Measurements from ENCODE around the gene SPTLC2.
"Not testable (repeated sequence)": the region's sequence is repeated elsewhere in the genome, so short reads cannot be mapped to it uniquely, and the experiment has no call there.

The SPTLC2 gene

DNA sequence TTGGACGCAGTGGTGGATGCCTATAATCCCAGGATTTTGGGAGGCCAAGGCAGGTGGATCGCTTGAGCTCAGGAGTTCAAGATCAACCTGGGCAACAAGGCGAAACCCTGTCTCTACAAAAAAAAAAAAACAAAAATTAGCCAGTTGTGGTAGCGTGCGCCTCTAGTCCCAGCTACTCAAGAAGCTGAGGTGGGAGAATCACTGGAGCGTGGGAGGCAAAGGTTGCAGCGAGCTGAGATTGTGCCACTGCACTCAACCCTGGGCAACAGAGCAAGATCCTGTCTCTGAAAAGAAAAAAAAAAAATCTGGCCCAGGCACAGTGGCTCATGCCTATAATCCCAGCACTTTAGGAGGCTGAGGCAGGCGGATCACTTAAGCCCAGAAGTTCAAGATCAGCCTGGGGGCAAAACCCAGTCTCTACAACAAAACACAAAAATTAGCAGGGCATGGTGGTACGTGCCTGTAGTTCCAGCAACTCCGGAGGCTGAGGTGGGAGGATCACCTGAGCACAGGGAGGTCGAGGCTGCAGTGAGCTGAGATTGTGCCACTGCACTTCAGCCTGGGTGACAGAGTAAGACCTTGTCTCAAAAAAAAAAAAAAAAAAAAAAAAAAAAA is 27.9 kb downstream of the SPTLC2 start:
- not testable (repeated sequence) for DNase-seq (ENCODE audit: low read depth in 2 of 2)

DNA sequence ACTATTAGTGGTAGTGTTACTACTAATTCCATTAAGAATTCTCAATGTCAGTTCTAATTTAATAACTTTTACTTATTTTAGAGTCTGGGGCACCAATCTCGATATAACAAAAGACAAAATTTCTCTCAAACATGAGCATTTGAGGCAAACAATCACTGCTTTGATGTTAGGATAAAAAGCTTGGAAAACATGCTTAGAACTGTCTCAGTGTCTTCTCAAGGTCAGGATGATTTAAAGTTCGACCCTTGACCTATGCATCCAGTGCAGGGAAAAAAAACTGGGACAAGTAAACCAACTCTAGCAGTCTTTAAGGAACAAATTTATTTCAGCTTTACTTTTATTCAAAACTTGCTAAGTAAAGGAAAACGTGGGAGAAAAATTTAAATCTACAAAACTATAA is 31.1 kb downstream of the SPTLC2 start:
- no peak for DNase-seq (ENCODE audit: low read depth in 2 of 2)

DNA sequence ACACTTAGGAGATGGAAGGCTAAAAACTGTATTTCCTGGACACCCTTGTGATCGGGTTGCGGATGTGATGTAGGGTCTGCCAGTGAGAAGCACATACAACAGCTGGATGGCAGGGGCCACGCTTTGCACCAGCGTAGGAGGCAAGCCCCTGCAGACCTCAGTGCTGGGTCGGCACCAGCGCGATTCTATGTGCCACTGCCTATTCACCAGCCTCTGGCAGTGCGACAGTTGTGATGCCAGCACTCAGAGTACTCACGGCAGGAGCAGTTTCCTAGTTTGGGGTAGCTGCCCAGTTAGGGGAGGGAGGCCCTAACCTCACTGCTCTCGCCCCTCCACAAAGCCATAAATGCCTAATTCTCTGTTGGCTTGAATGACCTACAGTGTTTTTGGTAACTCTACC is 31.6 kb downstream of the SPTLC2 start:
- no peak for DNase-seq (ENCODE audit: low read depth in 2 of 2)

DNA sequence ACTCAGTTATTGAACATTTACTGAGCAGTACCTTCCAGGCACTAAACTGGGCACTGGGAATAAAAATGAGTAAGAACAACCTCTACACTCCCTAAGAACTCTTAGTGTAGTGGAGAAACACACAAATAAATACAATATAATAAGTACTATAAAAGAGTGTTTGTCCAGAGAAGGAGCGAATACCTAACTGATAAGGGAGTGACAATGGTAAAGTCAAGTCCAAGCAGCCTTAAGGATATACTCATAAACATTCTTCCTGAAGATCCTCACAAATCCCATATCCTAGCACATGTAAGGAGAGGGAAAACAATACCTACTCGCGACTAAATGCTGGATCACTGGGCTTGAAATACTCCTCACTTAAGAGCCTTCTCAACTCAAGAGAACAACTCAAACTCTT is 32.8 kb downstream of the SPTLC2 start:
- DNase-seq (ENCODE audit: low read depth in 2 of 2), result no peak

DNA sequence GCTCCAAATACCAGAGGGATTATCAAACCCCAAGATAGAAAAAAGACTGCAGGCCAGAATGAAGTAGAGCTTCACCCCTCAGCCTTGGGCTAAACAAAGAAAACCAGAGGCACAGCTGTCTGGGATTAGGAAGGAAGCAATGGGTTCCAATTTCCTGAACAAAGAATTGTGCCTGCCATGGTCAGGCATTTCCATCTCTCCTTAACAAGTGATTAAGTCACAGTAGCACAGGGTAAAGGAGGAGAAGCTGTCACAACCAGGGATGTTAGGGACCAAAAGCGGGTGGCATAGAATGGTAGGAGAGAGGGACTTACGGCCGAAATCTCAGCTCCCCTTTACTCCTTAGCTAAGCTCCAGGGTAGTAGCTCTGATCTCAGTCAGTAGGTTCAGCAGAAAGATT is 33.9 kb downstream of the SPTLC2 start:
- DNase-seq (ENCODE audit: low read depth in 2 of 2), result no peak

DNA sequence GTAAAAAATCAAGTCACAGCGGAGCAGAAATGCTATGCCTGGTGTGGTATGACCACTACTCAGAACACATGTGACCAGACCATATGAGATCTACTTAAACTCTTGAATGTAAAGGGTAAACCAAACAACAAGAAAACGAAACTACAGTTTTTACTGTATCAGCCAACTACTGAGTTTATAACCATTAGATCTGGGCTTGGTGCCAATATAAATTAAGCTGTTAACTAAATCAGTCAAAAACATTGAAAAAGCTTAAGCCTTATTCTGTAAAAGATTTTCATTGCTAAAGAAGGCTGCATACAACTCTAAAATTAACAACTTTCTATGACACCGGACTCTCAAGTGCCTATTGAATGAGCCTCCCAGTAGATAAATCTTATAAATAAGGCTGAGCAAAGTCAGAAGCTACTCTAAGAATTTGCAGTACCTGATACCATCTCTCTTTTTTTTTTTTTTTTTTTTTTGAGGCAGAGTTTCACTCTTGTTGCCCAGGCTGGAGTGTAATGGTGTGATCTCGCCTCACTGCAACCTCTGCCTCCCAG is 35.4 kb downstream of the SPTLC2 start:
- DNase-seq (ENCODE audit: low read depth in 2 of 2), result no peak

DNA sequence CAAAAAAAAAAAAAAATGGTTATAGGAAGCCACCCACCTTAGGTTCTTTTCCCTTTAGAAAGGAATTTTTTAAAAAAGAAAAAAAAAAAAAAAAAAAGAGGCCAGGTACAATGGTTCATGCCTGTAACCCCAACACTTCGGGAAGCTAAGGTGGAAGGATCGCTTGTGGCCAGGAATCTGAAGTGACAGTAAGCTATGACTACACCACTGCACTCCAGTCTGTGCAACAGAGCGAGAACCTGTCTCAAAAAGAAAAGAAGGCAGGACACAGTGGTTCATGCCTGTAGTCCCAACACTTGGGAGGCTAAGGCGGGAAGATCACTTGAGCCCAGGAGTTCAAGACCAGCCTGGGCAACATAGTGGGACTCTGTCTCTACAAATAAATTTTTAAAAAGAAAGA is 36.0 kb downstream of the SPTLC2 start:
- DNase-seq (ENCODE audit: low read depth in 2 of 2), result no peak

DNA sequence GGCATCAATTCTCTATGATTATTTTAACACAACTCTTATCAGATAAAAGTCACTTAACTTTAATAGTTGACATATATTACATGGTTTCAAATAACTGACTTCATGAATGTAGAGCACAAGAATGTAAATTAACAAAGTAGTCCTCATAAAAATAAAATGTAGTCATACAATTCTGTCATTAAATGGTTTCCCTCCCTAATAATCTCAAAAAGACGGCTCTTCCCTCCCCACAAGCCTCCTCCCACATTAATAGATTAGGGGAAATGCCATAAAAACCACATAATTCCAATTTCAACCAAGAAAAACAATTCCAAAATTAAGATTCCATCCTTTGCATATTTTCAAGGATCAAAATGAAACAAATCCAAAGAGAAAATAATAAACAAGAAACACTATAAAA is 36.7 kb downstream of the SPTLC2 start:
- no peak for DNase-seq (ENCODE audit: low read depth in 2 of 2)

DNA sequence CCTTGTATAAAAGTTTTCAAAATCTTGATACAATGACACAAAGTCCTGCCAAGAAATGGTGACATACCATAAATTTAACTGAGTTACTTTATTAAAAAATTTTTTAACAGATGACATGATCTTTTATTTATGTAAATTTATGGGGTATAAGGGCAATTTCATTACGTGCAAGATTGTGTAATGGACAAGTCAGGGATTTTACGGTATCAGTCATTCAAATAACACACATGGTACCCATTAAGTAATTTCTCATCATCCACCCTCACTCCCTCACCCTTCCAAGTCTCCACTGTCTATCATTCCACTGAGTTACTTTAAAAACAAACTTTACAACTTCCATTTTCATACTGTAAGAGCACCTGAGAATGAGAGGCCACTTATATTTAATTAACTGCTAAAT is 37.4 kb downstream of the SPTLC2 start:
- no peak for DNase-seq (ENCODE audit: low read depth in 2 of 2)

DNA sequence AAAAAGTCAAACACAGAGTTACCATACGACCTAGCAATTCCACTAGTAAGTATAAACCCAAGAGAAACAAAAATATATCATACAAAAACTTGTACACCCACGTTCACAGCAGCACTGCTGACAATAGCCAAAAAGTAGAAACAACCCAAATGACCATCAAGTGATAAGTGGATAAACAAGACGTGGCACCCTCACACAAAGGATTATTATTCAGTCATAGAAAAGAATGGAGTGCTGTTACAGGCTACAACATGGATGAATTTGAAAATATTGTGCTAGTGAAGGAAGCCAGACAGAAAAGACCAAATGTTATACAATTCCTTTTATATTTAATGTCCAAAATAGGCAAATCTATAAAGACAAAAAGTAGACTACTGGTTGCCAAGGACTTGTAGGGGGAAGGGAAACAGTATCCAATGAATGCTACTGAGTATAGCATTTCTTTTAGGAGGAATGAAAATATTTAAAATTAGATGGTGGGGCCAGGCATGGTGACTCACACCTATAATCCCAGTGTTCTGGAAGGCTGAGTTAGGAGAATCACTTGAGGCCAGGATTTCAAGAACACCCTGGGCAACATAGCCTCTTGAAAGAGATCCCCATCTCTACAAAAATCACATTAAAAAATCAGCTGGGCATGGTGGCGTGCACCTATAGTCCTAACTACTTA is 41.9 kb downstream of the SPTLC2 start:
- no peak for DNase-seq (ENCODE audit: low read depth in 2 of 2)

DNA sequence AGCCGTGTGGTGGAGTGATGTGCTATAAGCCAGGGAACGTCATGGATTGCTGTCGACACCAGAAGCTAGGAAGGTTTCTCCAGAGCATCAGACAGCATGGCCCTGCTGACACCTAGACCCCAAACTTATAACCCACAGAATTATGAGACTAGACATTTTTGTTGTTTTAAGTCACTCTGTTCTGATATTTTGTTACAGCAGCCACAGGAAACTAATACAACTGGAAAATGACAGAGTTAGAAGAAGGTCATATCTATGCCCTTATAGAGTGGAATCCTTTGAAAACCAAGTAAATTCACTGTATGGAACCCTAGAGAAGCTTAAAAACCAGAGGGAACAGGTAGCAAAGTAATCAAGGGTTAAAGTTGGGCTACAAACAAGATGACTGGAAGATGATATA is 42.5 kb downstream of the SPTLC2 start:
- no peak for DNase-seq (ENCODE audit: low read depth in 2 of 2)

DNA sequence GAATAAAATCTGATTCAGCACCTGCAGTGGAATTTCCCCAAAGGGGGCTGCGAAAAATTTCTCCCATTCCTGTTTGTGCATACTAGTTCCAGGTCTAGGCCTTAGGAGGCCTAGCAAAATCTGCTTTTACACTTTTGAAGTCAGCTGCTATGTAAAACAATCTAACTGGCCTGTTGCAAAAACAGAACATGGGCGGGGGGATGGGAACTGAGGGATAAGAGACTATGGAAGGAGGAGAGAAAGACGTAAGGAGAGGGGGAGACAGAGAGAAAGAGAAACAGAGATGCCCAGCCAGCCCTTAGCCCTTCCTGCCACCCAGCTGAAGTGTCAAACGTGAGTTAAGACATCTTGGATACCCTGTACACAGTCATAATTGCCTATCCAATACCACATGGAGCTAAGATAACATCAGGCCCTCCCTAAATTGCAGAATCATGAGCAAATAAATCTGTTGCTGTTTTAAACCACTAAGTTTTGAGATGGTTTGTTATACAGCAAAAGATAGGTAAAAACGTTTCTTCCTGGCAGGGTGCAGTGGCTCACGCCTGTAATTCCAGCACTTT is 45.6 kb downstream of the SPTLC2 start:
- no peak for DNase-seq (ENCODE audit: low read depth in 2 of 2)

DNA sequence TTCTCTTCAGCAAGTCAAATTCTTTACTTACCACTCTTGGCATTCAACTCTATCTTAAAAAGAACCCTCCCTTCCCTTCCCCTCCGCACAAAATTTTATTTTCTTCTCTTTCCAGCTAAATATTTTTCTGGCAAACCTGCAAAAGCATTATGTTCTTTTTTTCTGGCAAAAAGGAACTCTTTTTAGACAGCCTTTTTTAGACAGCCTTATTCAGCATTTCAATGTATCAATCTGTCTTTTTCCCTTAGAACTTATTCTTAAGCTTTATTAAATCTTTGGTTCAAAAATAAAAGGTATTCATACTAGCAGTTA is 50.5 kb downstream of the SPTLC2 start:
- no peak for DNase-seq (ENCODE audit: low read depth in 2 of 2)

DNA sequence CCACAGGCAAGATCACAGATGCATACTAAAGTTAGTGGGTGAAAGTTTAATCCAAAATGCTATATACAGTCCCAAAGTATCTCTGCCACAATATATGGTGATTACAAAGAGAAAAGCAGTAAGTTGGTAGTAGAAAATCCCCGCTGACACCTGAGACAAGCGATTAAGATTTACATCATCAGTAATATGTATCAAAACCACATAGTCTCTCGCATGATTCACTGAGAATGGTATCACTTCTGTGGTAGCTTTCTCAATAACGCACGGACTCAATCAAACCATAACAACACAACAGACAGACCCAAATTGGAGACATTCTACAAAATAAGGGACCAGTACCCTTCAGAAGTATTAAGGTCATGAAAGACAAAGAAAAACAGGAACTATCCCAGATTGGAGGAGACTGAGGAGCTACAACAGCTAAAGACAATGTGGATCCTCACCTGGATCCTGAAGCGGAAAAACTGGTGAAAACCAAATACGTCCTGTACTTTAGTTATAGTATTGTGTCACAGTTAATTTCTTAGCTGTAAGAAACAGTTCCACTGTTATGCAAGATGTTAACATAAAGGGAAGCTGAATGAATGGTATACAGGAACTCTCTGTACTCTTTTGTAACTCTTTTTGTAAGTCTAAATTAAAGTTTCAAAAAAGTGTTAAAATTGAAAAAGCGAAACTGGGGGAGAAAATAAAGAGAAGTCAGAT is 51.0 kb downstream of the SPTLC2 start:
- no peak for DNase-seq (ENCODE audit: low read depth in 2 of 2)

DNA sequence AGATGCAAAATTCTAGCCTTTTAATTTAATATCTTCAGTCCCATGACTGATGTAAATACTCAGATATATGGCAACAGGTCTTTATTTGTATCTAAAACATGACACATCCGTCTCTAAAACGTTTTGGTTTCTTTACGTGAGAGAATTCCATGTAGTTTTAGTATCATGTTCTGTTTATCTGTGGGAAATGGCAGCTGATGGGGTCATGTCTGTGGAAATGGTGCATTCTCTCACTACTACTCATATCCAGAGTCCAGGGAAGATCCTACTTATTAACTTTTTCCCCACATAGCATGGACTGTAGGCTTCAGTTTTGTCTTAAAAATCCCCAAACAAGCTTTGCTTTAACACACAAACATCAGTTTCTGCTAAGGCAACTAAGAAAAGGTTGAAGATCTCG is 53.8 kb downstream of the SPTLC2 start:
- DNase-seq (ENCODE audit: low read depth in 2 of 2), result no peak

DNA sequence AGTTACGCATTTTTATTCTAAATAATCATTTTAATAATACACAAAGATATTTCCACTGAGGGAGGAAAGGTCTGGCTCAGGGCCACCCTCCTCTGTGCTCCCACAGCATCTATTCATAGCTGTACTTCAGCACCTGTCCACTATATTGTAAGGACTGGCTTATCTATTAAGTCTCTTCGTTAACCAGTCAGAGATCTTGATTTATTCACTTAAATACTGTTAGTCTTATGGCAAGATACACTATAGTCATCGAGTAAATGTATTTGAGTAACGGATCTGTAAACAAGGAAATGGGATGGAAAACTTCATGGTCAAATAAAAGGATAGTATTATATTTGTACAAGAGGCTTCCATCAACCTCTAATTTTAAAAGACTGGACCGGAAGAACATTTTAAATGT is 54.6 kb downstream of the SPTLC2 start:
- DNase-seq (ENCODE audit: low read depth in 2 of 2), result no peak

DNA sequence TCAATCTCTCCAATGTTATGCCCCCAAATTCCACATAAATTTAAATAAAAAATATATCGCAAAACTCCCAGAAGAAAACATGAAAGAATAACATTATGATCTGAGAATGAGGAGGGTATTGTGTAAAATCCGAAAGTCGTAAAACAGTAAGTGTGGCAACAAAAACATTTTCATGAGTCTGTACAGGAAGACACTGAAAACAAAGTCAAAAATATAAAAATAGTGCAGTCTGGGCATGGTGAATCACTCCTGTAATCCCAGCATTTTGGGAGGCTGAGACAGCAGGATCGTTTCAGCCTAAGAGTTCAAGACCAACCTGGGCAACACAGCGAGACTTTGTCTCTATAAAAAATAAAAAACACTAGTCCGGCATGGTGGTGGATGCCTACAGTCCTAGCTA is 57.1 kb downstream of the SPTLC2 start:
- no peak for DNase-seq (ENCODE audit: low read depth in 2 of 2)

DNA sequence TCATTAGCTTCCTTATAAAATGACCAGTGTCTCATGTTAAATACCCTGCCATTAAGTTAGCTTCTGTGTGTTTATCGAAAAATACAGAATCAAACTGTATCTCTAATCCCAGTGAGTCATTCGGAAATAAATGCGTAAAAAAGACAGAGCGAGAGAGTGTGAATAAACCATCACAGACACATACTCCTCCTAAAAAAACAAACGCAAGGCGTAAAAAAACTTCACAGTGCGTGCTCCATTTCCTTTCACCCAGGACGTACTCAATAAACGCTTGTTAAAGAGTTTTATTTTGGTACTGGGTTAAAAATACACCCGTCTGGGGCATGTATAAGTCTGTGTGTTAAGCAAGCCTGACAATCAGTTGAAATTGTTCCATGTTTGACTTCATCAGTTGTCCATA is 59.0 kb downstream of the SPTLC2 start:
- no peak for DNase-seq (ENCODE audit: low read depth in 2 of 2)

DNA sequence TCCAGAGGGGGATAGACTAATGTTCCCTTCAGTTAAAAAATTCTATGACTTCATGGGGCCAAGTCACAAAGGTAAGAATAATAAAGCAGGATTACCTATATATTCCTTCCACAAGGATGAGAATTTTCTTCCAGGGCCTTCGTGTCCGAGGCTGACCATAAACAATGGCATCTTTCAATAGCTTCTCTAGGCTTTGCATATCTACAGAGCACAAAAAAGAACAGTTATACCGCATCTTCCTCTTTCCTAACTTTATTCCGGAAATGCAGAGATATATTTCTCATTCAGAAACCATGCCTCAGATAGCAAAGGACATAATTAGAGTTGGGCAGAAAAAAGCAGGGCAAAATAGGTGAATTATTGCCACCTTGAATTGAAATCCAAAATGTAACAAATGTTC is 59.5 kb downstream of the SPTLC2 start:
- no peak for DNase-seq (ENCODE audit: low read depth in 2 of 2)

DNA sequence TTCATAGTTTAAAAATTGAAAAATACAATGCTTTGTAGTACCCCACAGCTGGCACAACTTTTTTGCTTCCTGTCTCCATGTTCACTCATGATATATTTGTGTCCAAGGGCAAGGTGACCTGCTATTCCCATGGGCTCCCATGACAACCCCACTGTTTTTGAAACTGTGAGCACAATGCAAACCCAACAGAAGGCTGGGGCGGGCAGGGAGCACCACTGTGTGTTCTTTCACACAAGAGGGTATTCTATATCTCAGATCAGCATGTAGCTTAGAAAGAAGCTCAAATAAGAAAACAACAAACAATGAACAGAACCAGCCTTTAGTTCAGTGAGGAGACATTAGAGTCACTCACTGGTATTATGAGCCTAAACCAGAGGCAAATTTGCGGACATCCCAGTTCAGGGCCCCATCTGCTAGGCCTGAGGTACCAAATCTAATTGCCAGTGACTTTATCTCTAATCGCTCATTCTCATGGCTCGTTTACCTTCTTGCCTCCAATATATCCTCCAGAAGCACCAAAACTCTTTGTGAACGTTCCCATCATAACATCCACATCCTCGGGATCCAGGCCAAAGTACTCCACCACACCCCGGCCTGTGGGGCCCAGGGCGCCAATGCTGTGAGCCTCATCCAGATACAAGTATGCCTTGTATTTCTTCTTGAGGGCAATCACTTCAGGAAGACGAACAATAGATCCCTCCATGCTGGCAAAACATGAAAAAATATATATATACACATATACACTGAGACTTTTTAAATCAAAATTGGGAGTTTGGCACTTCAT is 61.4 kb downstream of the SPTLC2 start:
- no peak for DNase-seq (ENCODE audit: low read depth in 2 of 2)

DNA sequence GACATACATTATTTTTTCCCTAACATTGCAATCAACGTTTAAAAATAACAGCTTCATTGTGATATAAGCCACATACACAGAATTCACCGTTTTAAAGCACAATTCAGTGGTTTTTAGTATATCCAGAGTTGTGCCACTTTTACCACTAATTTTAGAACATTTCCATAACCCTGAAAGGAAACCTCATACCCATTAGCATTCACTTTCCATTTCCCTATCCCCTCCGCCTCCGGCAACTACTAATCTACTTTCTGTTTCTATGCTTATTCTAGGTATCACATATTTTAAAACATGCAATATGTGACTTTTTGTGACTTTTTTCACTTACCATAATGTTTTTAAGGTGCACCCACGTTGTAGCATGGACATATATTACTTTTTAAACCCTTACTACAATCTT is 62.2 kb downstream of the SPTLC2 start:
- DNase-seq (ENCODE audit: low read depth in 2 of 2), result no peak

DNA sequence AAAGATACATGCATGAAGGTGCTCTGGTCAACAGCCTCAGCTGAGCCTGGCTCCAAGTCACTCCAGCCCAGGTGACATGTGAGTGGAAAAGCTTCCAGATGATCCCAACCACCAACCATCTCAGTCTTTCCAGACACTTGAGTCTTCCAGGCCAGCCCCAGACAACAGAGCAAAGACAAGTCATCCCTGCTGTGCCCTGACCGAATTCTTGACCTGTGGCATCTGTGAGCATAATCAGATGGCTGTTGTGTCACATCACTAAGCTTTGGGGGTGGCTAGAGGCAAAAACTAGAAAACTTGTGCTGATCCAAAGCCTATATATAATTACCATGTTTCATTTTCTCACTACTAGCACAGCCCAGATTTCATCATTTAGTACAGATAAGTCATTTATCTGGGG is 67.0 kb downstream of the SPTLC2 start:
- no peak for DNase-seq (ENCODE audit: low read depth in 2 of 2)

Measured in stimulated activated CD8-positive, alpha-beta memory T cell treated with anti-CD3 and anti-CD28 coated beads, Interleukin-2, amount 100 ng/mL, for 48 hours (primary cell).